Measurements from ENCODE around the gene CHCHD6. TPM values are rescaled to one million over a fixed set of nuclear protein-coding genes. Genes with fewer than 3 reads are reported as not detected.

CHCHD6 gene
- total and polyA plus RNA-seq, 2 of the 4 experiments (the other 2 are of a cell fraction) = 18.8 to 28.9 TPM

GRCh38 chr3:126895178-126896066, 191.4 kb downstream of the CHCHD6 start:
- POLR2A ChIA-PET (ENCODE audit: unreplicated experiment) = no interaction called here
- ATAC-seq (ENCODE audit: low read depth) (peak; percentile 75), DNase-seq (peak; percentile 11)
- no peak for TF ChIP-seq RFX5 (IDR thresholded peaks at IDR 0.05; ENCODE audit: low read depth, low read length)
- no peak for TF ChIP-seq CEBPB (IDR thresholded peaks at IDR 0.05; ENCODE audit: low read depth, low read length)
- TF ChIP-seq RAD21 (IDR thresholded peaks at IDR 0.05; ENCODE audit: low read length) = no peak
- TF ChIP-seq, protein P1, sequence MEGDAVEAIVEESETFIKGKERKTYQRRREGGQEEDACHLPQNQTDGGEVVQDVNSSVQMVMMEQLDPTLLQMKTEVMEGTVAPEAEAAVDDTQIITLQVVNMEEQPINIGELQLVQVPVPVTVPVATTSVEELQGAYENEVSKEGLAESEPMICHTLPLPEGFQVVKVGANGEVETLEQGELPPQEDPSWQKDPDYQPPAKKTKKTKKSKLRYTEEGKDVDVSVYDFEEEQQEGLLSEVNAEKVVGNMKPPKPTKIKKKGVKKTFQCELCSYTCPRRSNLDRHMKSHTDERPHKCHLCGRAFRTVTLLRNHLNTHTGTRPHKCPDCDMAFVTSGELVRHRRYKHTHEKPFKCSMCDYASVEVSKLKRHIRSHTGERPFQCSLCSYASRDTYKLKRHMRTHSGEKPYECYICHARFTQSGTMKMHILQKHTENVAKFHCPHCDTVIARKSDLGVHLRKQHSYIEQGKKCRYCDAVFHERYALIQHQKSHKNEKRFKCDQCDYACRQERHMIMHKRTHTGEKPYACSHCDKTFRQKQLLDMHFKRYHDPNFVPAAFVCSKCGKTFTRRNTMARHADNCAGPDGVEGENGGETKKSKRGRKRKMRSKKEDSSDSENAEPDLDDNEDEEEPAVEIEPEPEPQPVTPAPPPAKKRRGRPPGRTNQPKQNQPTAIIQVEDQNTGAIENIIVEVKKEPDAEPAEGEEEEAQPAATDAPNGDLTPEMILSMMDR (conservative IDR thresholded peaks at IDR 0.05; ENCODE audit: low read depth, low read length) = no peak
- TF ChIP-seq BHLHE40 (IDR thresholded peaks at IDR 0.05; ENCODE audit: low read depth, low read length) = no peak
- TF ChIP-seq MAFK (IDR thresholded peaks at IDR 0.05; ENCODE audit: low read depth, low read length) = no peak
- TF ChIP-seq CHD1 (IDR thresholded peaks at IDR 0.05; ENCODE audit: low read depth, low read length) = no peak
- TF ChIP-seq POLR2A (IDR thresholded peaks at IDR 0.05; ENCODE audit: low read depth, low read length) = no peak
- H3K4me1 ChIP-seq (ENCODE audit: control insufficient read depth, insufficient read depth, low read length) = peaks cover 4% of the 10 kb centered on the region; the same call in 1 of the 2 replicates
- H3K14ac ChIP-seq (replicated peaks; ENCODE audit: low read depth, low read length) = no peak overlapping the region
- in situ Hi-C loops (cut with MboI; ENCODE audit: low sequenced_read_pairs) = no loop called here
- H4K91ac ChIP-seq (ENCODE audit: insufficient read depth, low read depth, low read length) = no peak overlapping the region
- no peak overlapping the region for H2BK15ac ChIP-seq (ENCODE audit: low read depth, low read length)
- H2AK5ac ChIP-seq (ENCODE audit: low read depth, low read length) = no peak overlapping the region
- no peak overlapping the region for H3K4ac ChIP-seq (ENCODE audit: low read depth, low read length)
- H3K4me2 ChIP-seq (ENCODE audit: low read depth, low read length) = peak overlapping the region; percentile 7; the same call in 1 of the 2 replicates
- 73% methylated on average over 3 of the region's 7 CpGs; no CpG with 5 or more reads in 1 of the 2 experiments for WGBS, 2 experiments (ENCODE audit: extremely low coverage in 2 of 2, insufficient read length in 1 of 2)
- no peak overlapping the region for H2BK20ac ChIP-seq (ENCODE audit: low read depth, low read length)
- no peaks in the 10 kb centered on the region for H4K20me1 ChIP-seq (ENCODE audit: insufficient read depth, low read length)
- no peaks in the 10 kb centered on the region for H3K79me1 ChIP-seq (ENCODE audit: low read depth in 1 of 2, low read length in 2 of 2)
- H3K27me3 ChIP-seq (ENCODE audit: control insufficient read depth, insufficient read depth, low read length) = no peaks in the 10 kb centered on the region
- H3K9ac ChIP-seq (ENCODE audit: low read depth, low read length) = no peak overlapping the region
- H2AK9ac ChIP-seq (replicated peaks; ENCODE audit: low read depth, low read length, poor library complexity) = peak overlapping the region; percentile 45
- no peak overlapping the region for H4K8ac ChIP-seq (ENCODE audit: low read depth in 2 of 2, low read length in 2 of 2)
- H3K23ac ChIP-seq (ENCODE audit: low read depth, low read length) = 0 out of 2 replicates have a peak overlapping the region, but pooled peaks have one; percentile 16
- no peaks in the 10 kb centered on the region for H3K9me3 ChIP-seq (ENCODE audit: control insufficient read depth, insufficient read depth, low read length)
- H3K27ac ChIP-seq (ENCODE audit: insufficient read depth, low read length) = no peak overlapping the region
- intact Hi-C loops (cut with micrococcal nuclease) = no loop called here
- no peak overlapping the region for H3K4me3 ChIP-seq (ENCODE audit: insufficient read depth, low read depth, low read length)
- no peaks in the 10 kb centered on the region for H3K36me3 ChIP-seq (ENCODE audit: control insufficient read depth, insufficient read depth, low read length)
- BruUV-seq (replicated peaks) = no TSS peak
- H2BK5ac ChIP-seq (ENCODE audit: low read depth, low read length, poor library complexity, severe bottlenecking) = no peak overlapping the region
- H3K18ac ChIP-seq (ENCODE audit: low read depth, low read length) = no peak overlapping the region
- no peak overlapping the region for H2BK120ac ChIP-seq (ENCODE audit: low read depth, low read length)
- H2AFZ ChIP-seq (replicated peaks; ENCODE audit: low read length, poor library complexity) = no peak overlapping the region
- H3K56ac ChIP-seq (ENCODE audit: extremely low read depth, insufficient read depth, low read length) = no peak overlapping the region
- CTCF ChIA-PET = no interaction called here
- H4K5ac ChIP-seq (ENCODE audit: low read depth, low read length) = no peak overlapping the region
- dilution Hi-C loops (cut with HindIII; ENCODE audit: low sequenced_read_pairs, unreplicated experiment) = no loop called here
- H3K9me1 ChIP-seq (ENCODE audit: insufficient read depth, low read length) = peaks cover 3% of the 10 kb centered on the region; the same call in 1 of the 2 replicates

Data from IMR-90 (cell line).